ENCODE results near the gene CCDC57.
A peak's percentile ranks its signal among the peaks of the same experiment; 100 is the strongest.

Gene CCDC57

DNA sequence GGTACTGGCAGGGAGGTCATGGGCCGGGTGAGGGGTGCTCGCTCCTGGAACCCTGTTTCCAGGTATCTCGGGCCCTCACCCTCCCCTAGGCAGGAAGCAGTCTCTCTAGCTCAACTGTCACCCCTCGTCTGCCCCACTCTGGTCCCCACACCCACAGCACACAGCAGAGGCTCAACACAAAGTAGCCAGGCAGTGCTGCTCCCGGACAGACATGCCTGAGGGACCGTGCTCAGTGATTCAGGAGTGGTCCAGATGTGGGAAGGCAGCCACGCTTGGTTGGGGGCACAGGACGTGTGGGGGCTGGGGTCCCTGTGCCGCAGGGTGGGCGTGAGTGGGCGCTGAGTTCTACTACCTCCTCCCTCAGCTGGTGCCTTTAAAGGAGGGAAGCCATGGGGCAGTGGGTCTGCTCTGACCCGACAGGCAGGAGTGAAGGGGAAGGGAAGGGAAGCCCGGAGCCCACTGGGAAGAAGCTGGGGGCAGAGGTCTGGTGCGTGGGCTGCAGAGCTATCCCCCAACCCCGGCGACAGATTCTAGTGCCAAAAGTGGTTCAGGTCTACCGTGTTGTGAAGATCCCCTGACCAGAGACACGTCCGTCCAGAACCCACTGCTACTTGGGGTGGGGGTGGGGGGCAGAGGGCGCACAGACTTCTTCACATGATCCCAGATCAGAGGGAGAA is 28.0 kb upstream of the CCDC57 start:
- H3K4me1 ChIP-seq (ENCODE audit: control insufficient read depth, insufficient read depth, low read depth, low read length) = peaks cover 76% of the 10 kb centered on the region
- H3K27me3 ChIP-seq (ENCODE audit: control insufficient read depth in 1 of 2, insufficient read depth in 1 of 2, low read length in 2 of 2) = no peaks in the 10 kb centered on the region

DNA sequence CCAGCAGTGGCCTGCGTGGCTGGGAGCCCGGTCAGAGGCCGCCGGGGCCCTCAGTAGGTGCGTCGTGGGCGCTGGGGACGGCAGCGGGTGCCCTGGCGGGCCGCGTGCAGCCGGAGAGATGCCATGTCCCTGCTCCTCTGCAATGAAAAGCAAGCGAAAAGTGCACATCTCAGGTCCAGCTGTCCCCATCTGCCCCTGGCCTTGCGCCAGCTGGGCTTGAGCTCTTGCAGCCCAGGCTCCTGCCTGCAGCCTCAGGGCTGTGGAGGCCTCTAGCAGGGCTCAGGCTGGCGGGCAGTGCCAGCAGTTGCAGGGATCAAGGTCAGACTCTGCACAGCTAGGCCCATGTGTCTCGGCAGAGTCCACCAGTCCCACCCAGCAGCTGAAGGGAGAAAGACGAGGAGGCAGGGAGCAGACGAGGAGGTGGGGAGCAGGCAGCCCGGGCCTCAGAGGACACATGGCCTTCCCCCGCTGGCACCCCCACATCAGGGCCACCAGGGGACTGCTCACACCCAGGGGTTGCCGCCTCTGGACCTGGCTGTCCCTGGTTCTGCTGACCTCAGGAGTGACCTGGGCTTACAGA is 27.4 kb upstream of the CCDC57 start:
- 90% methylated on average over 22 of the region's 22 CpGs for WGBS
- no peak overlapping the region for H2BK120ac ChIP-seq (ENCODE audit: low read depth, low read length)
- no peak overlapping the region for H2BK15ac ChIP-seq (ENCODE audit: low read depth, poor library complexity, severe bottlenecking)

More for the DNA sequence above, 28.0 kb upstream of the CCDC57 start:
- no peak overlapping the region for H2BK5ac ChIP-seq (ENCODE audit: low read depth, low read length, poor library complexity, severe bottlenecking)
- peak overlapping the region in 1 of 2 experiments; percentile 74 for H3K18ac ChIP-seq (ENCODE audit: low read depth in 1 of 2, low read length in 2 of 2)
- H2BK12ac ChIP-seq (ENCODE audit: low read length in 2 of 2) = peak overlapping the region in 1 of 2 experiments; percentile 55
- WGBS = 84% methylated on average over 17 of the region's 20 CpGs
- no peaks in the 10 kb centered on the region for H3K9me3 ChIP-seq (ENCODE audit: control insufficient read depth, low read length)
- H2AK5ac ChIP-seq (ENCODE audit: low read length, severe bottlenecking) = peak overlapping the region; percentile 30
- no peak overlapping the region for H2AFZ ChIP-seq (ENCODE audit: low read depth, low read length)
- DNase-seq = no peak
- no peak overlapping the region for H3K4me2 ChIP-seq (ENCODE audit: low read length, poor library complexity, severe bottlenecking)
- peak overlapping the region in 1 of 2 experiments; percentile 14 for H3K14ac ChIP-seq (ENCODE audit: low read length in 2 of 2)
- H3K9ac ChIP-seq (ENCODE audit: low read length) = peak overlapping the region; percentile 54
- H4K91ac ChIP-seq (ENCODE audit: low read length) = peak overlapping the region; percentile 2
- peak overlapping the region; percentile 60 for H3K27ac ChIP-seq (ENCODE audit: low read length, poor library complexity, severe bottlenecking)
- no peak overlapping the region for H3K4me3 ChIP-seq (ENCODE audit: insufficient read depth in 1 of 2, low read depth in 1 of 2, low read length in 2 of 2)
- peak overlapping the region in 1 of 2 experiments; percentile 41 for H3K4ac ChIP-seq (ENCODE audit: low read depth in 1 of 2, low read length in 2 of 2)
- no peak overlapping the region for H2BK120ac ChIP-seq (ENCODE audit: low read depth, low read length)
- peaks cover 15% of the 10 kb centered on the region for H3K79me1 ChIP-seq (replicated peaks; ENCODE audit: low read length, poor library complexity, severe bottlenecking)
- H3K23ac ChIP-seq (ENCODE audit: low read length in 2 of 2) = peak overlapping the region in 1 of 2 experiments; percentile 54
- peaks cover 66 to 99% of the 10 kb centered on the region in 2 experiments for H3K36me3 ChIP-seq (ENCODE audit: control insufficient read depth in 1 of 2, insufficient read depth in 2 of 2, low read depth in 1 of 2, low read length in 2 of 2)
- H4K8ac ChIP-seq (ENCODE audit: low read length) = no peak overlapping the region
- no peak overlapping the region for H2BK15ac ChIP-seq (ENCODE audit: low read depth, poor library complexity, severe bottlenecking)

DNA sequence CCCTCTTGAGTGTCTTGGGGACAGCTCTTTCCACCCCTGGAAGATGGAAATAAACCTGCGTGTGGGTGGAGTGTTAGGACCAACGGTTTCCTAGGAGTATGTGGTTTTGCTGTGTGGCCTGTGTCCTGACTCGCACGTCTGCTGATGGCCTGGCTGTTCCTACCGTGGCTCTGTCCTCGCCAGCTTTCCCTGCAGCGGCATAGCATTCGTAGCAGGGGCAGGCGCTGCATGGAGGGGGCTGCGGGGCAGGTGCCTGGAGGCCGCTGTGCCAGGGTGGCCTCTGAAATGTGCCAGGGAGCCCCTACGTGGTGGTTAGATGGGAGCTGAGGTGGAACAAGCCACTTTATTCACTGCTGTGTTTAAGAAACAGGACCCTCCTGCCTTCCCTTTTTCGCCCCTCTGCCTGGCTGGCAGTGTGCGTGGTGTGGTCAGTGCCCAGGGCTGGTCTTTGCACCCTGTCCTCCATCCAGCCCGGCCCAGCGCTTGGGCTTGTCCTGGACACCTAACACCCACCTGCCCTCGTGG is 26.8 kb upstream of the CCDC57 start:
- no peak overlapping the region for H3K27ac ChIP-seq (ENCODE audit: low read length, poor library complexity, severe bottlenecking)
- no peak overlapping the region for H2AK5ac ChIP-seq (ENCODE audit: low read length, severe bottlenecking)
- H3K9ac ChIP-seq (ENCODE audit: low read length) = no peak overlapping the region
- H2BK5ac ChIP-seq (ENCODE audit: low read depth, low read length, poor library complexity, severe bottlenecking) = no peak overlapping the region
- H3K4me3 ChIP-seq (ENCODE audit: insufficient read depth in 1 of 2, low read depth in 1 of 2, low read length in 2 of 2) = no peak overlapping the region
- no peak overlapping the region for H3K18ac ChIP-seq (ENCODE audit: low read depth in 1 of 2, low read length in 2 of 2)
- H3K23ac ChIP-seq (ENCODE audit: low read length in 2 of 2) = peak overlapping the region in 1 of 2 experiments; percentile 40
- no peak overlapping the region for H3K14ac ChIP-seq (ENCODE audit: low read length in 2 of 2)
- H4K8ac ChIP-seq (ENCODE audit: low read length) = peak overlapping the region; percentile 22
- no peaks in the 10 kb centered on the region for H3K9me3 ChIP-seq (ENCODE audit: control insufficient read depth, low read length)
- no peak overlapping the region for H2BK120ac ChIP-seq (ENCODE audit: low read depth, low read length)
- 93% methylated on average over 17 of the region's 17 CpGs for WGBS
- H3K4ac ChIP-seq (ENCODE audit: low read depth in 1 of 2, low read length in 2 of 2) = no peak overlapping the region
- no peak overlapping the region for H4K91ac ChIP-seq (ENCODE audit: low read length)
- no peak overlapping the region for H2BK12ac ChIP-seq (ENCODE audit: low read length in 2 of 2)
- peaks cover 15% of the 10 kb centered on the region for H3K79me1 ChIP-seq (replicated peaks; ENCODE audit: low read length, poor library complexity, severe bottlenecking)
- no peak overlapping the region for H3K4me2 ChIP-seq (ENCODE audit: low read length, poor library complexity, severe bottlenecking)
- peaks cover 85% of the 10 kb centered on the region for H3K4me1 ChIP-seq (ENCODE audit: control insufficient read depth, insufficient read depth, low read depth, low read length)
- DNase-seq = no peak
- peaks cover 54 to 97% of the 10 kb centered on the region in 2 experiments for H3K36me3 ChIP-seq (ENCODE audit: control insufficient read depth in 1 of 2, insufficient read depth in 2 of 2, low read depth in 1 of 2, low read length in 2 of 2)
- no peak overlapping the region for H2AFZ ChIP-seq (ENCODE audit: low read depth, low read length)
- H3K27me3 ChIP-seq (ENCODE audit: control insufficient read depth in 1 of 2, insufficient read depth in 1 of 2, low read length in 2 of 2) = no peaks in the 10 kb centered on the region
- H2BK15ac ChIP-seq (ENCODE audit: low read depth, poor library complexity, severe bottlenecking) = no peak overlapping the region

More for the DNA sequence above, 27.4 kb upstream of the CCDC57 start:
- Histone ChIP-seq H3K4me1 (ENCODE audit: control insufficient read depth, insufficient read depth, low read depth, low read length) (peaks cover 79% of the 10 kb centered on the region), H3K27me3 (ENCODE audit: control insufficient read depth in 1 of 2, insufficient read depth in 1 of 2, low read length in 2 of 2) (no peaks in the 10 kb centered on the region), H2BK12ac (ENCODE audit: low read length in 2 of 2) (no peak overlapping the region), H3K4me3 (ENCODE audit: insufficient read depth in 1 of 2, low read depth in 1 of 2, low read length in 2 of 2) (no peak overlapping the region), H3K14ac (ENCODE audit: low read length in 2 of 2) (peak overlapping the region in 1 of 2 experiments; percentile 14), H3K27ac (ENCODE audit: low read length, poor library complexity, severe bottlenecking) (peak overlapping the region; percentile 26), H2AFZ (ENCODE audit: low read depth, low read length) (no peak overlapping the region), H3K9me3 (ENCODE audit: control insufficient read depth, low read length) (no peaks in the 10 kb centered on the region), H3K18ac (ENCODE audit: low read depth in 1 of 2, low read length in 2 of 2) (peak overlapping the region in 1 of 2 experiments; percentile 74), H2BK5ac (ENCODE audit: low read depth, low read length, poor library complexity, severe bottlenecking) (no peak overlapping the region), H3K36me3 (ENCODE audit: control insufficient read depth in 1 of 2, insufficient read depth in 2 of 2, low read depth in 1 of 2, low read length in 2 of 2) (peaks cover 60 to 97% of the 10 kb centered on the region in 2 experiments), H4K8ac (ENCODE audit: low read length) (no peak overlapping the region), H3K9ac (ENCODE audit: low read length) (peak overlapping the region; percentile 54), H4K91ac (ENCODE audit: low read length) (no peak overlapping the region), H3K79me1 (replicated peaks; ENCODE audit: low read length, poor library complexity, severe bottlenecking) (peaks cover 14% of the 10 kb centered on the region), H3K4ac (ENCODE audit: low read depth in 1 of 2, low read length in 2 of 2) (no peak overlapping the region), H3K4me2 (ENCODE audit: low read length, poor library complexity, severe bottlenecking) (no peak overlapping the region), H2AK5ac (ENCODE audit: low read length, severe bottlenecking) (no peak overlapping the region), H3K23ac (ENCODE audit: low read length in 2 of 2) (peak overlapping the region in 1 of 2 experiments; percentile 84)
- DNase-seq = no peak
